WTC11 (cell line): ENCODE data around the gene MACO1. TPM values are rescaled to one million over a fixed set of nuclear protein-coding genes. Genes with fewer than 3 reads are reported as not detected.
"Not testable (repeated sequence)": the region's sequence is repeated elsewhere in the genome, so short reads cannot be mapped to it uniquely, and the experiment has no call there.

Source experiments
- ATAC-seq: fragments of 200-7000 bp; cut with Tn5 transposase; 2 replicates; pipeline ENCODE4 v1.10.0; 2021; ENCODE audit warnings: mild to moderate bottlenecking, moderate library complexity
- Bru-seq: library from RNA; stranded (reverse); fragments of 400-500 nt; gene quantifications from one replicate; lab custom pipeline; 2021; lab: Mats Ljungman, UMichigan
- CTCF ChIA-PET: fragments of 300-600 bp; sonication (Branson Sonifier 250); formaldehyde crosslinking; loops from one replicate; lab custom pipeline; 2021; ENCODE audit warnings: antibody characterized with exemption; lab: Charles Lee
- POLR2A ChIA-PET: fragments of 350-600 bp; sonication (Branson Sonifier 250); formaldehyde crosslinking; loops from one replicate; lab custom pipeline; 2021; ENCODE audit warnings: antibody characterized with exemption; lab: Charles Lee
- DNase-seq: peaks from one replicate; pipeline ENCODE4 v3.0.0; 2021; ENCODE audit warnings: low spot score
- H3K27ac Mint-ChIP-seq: 2 replicates; pipeline ENCODE4 v1.8.0; 2021; ENCODE audit warnings: mixed read lengths
- H3K27me3 Mint-ChIP-seq: 2 replicates; pipeline ENCODE4 v1.8.0; 2021; ENCODE audit warnings: low read depth, mild to moderate bottlenecking, moderate library complexity, mixed read lengths
- H3K36me3 Mint-ChIP-seq: 2 replicates; pipeline ENCODE4 v1.8.0; 2021; ENCODE audit warnings: mixed read lengths
- H3K4me1 Mint-ChIP-seq: 2 replicates; pipeline ENCODE4 v1.8.0; 2022; ENCODE audit warnings: mixed read lengths
- H3K4me3 Mint-ChIP-seq: 2 replicates; pipeline ENCODE4 v1.8.0; 2021; ENCODE audit warnings: mild to moderate bottlenecking, moderate library complexity, mixed read lengths
- H3K9me3 Mint-ChIP-seq: 2 replicates; pipeline ENCODE4 v1.8.0; 2021; ENCODE audit warnings: mixed read lengths
- CREB1 ChIP-seq: sonication (generic); formaldehyde crosslinking; IDR thresholded peaks from 2 replicates; pipeline ENCODE4 v1.8.0; 2023; ENCODE audit warnings: mild to moderate bottlenecking, missing genetic modification reagents
- CREM ChIP-seq: sonication (generic); formaldehyde crosslinking; IDR thresholded peaks from 2 replicates; pipeline ENCODE4 v1.8.1; 2022; ENCODE audit warnings: mild to moderate bottlenecking, missing genetic modification reagents, moderate library complexity
- ESRRA ChIP-seq: sonication (generic); formaldehyde crosslinking; IDR thresholded peaks from 2 replicates; pipeline ENCODE4 v1.8.1; 2022; ENCODE audit warnings: mild to moderate bottlenecking, missing genetic modification reagents, borderline replicate concordance
- FOXP1 ChIP-seq: sonication (generic); formaldehyde crosslinking; IDR thresholded peaks from 2 replicates; pipeline ENCODE4 v1.8.0; 2022; ENCODE audit warnings: missing genetic modification reagents, mild to moderate bottlenecking, moderate library complexity, borderline replicate concordance
- NFYB ChIP-seq: sonication (generic); formaldehyde crosslinking; conservative IDR thresholded peaks from 2 replicates; pipeline ENCODE4 v1.8.0; 2022; ENCODE audit warnings: low read depth, missing genetic modification reagents
- OVOL2 ChIP-seq: fragments of 250-450 bp; sonication (Bioruptor Pico); IDR thresholded peaks from 2 replicates; pipeline ENCODE4 v1.9.0; 2021; ENCODE audit warnings: mild to moderate bottlenecking, borderline replicate concordance
- PRRX2 ChIP-seq: fragments of 250-450 bp; sonication (Bioruptor Pico); IDR thresholded peaks from 2 replicates; pipeline ENCODE4 v1.8.0; 2021; ENCODE audit warnings: mild to moderate bottlenecking
- SOX15 ChIP-seq: fragments of 250-450 bp; sonication (Bioruptor Pico); IDR thresholded peaks from 2 replicates; pipeline ENCODE4 v1.9.0; 2021; ENCODE audit warnings: mild to moderate bottlenecking
- SP1 ChIP-seq: sonication (generic); formaldehyde crosslinking; conservative IDR thresholded peaks from 2 replicates; pipeline ENCODE4 v1.8.1; 2022; ENCODE audit warnings: missing genetic modification reagents
- TP53 ChIP-seq: sonication (generic); formaldehyde crosslinking; IDR thresholded peaks from 2 replicates; pipeline ENCODE4 v1.8.1; 2023; ENCODE audit warnings: mild to moderate bottlenecking, missing genetic modification reagents
- USF1 ChIP-seq: sonication (generic); formaldehyde crosslinking; IDR thresholded peaks from 2 replicates; pipeline ENCODE4 v1.8.0; 2022; ENCODE audit warnings: mild to moderate bottlenecking, missing genetic modification reagents
- USF2 ChIP-seq: sonication (generic); formaldehyde crosslinking; IDR thresholded peaks from 2 replicates; pipeline ENCODE4 v1.8.1; 2023; ENCODE audit warnings: mild to moderate bottlenecking, missing genetic modification reagents, moderate library complexity
- ZMAT4 ChIP-seq: fragments of 250-450 bp; sonication (Bioruptor Pico); IDR thresholded peaks from 2 replicates; pipeline ENCODE4 v1.9.0; 2021; ENCODE audit warnings: mild to moderate bottlenecking
- ZNF219 ChIP-seq: sonication (generic); formaldehyde crosslinking; IDR thresholded peaks from 2 replicates; pipeline ENCODE4 v1.8.0; 2023; ENCODE audit warnings: missing genetic modification reagents, mild to moderate bottlenecking, borderline replicate concordance
- ZNF232 ChIP-seq: sonication (generic); formaldehyde crosslinking; IDR thresholded peaks from 2 replicates; pipeline ENCODE4 v1.8.0; 2022; ENCODE audit warnings: mild to moderate bottlenecking, missing genetic modification reagents
- ZNF263 ChIP-seq: sonication (generic); formaldehyde crosslinking; IDR thresholded peaks from 2 replicates; pipeline ENCODE4 v1.8.1; 2022; ENCODE audit warnings: low read depth, mild to moderate bottlenecking, moderate library complexity, missing genetic modification reagents
- ZNF317 ChIP-seq: sonication (generic); formaldehyde crosslinking; IDR thresholded peaks from 2 replicates; pipeline ENCODE4 v1.8.1; 2023; ENCODE audit warnings: low read depth, mild to moderate bottlenecking, moderate library complexity, missing genetic modification reagents, borderline replicate concordance
- ZNF671 ChIP-seq: fragments of 250-450 bp; sonication (Bioruptor Pico); IDR thresholded peaks from 2 replicates; pipeline ENCODE4 v1.8.0; 2021; ENCODE audit warnings: mild to moderate bottlenecking
- long read RNA-seq, 3 experiments: library from RNA in 1 of 3; library from capped mRNA in 1 of 3; library from polyadenylated mRNA in 1 of 3; unstranded in 2 of 3; stranded (forward) in 1 of 3; transcript quantifications; one replicate each; pipeline ENCODE4 v2.0.0, GENCODE V29; 2021
- total RNA-seq: library from RNA; stranded (reverse); gene quantifications from 3 replicates; pipeline ENCODE4 v1.2.3, GENCODE V29; 2021
- TF ChIP-seq, protein P1 (sequence below): sonication (generic); formaldehyde crosslinking; IDR thresholded peaks from 2 replicates; pipeline ENCODE4 v1.8.1; 2022; ENCODE audit warnings: mild to moderate bottlenecking, missing genetic modification reagents, moderate library complexity, borderline replicate concordance
- TF ChIP-seq, protein P2 (sequence below): fragments of 250-450 bp; sonication (Bioruptor Pico); IDR thresholded peaks from 2 replicates; pipeline ENCODE4 v1.9.0; 2021; ENCODE audit warnings: moderate library complexity, mild to moderate bottlenecking, inconsistent platforms, borderline replicate concordance
- TF ChIP-seq, protein P3 (sequence below): sonication (generic); formaldehyde crosslinking; IDR thresholded peaks from 2 replicates; pipeline ENCODE4 v1.8.0; 2022; ENCODE audit warnings: mild to moderate bottlenecking, missing genetic modification reagents
- TF ChIP-seq, protein P4 (sequence below): sonication (generic); formaldehyde crosslinking; IDR thresholded peaks from 2 replicates; pipeline ENCODE4 v1.8.1; 2022; ENCODE audit warnings: mild to moderate bottlenecking, moderate library complexity, missing genetic modification reagents
- TF ChIP-seq, protein P5 (sequence below): sonication (generic); formaldehyde crosslinking; IDR thresholded peaks from 2 replicates; pipeline ENCODE4 v1.8.0; 2022; ENCODE audit warnings: mild to moderate bottlenecking, missing genetic modification reagents

Gene MACO1
- 9.0 to 9.5 TPM (median 9.0 TPM) in 3 replicates for total RNA-seq
- Bru-seq, nascent RNA: percentile 64 among the genes with signal in this experiment
- long read RNA-seq, experiment 1, transcript MACO1-201 (11 exons, 3,917 nt): major isoform, 33 of 42 reads
- long read RNA-seq, experiment 1, partial matches to known transcripts: 6 of 42 reads
- long read RNA-seq, experiment 1, other reads (novel, unspliced or antisense): 3 of 42 reads
- long read RNA-seq, experiment 2, transcript MACO1-201 (11 exons, 3,917 nt): major isoform, 8 of 20 reads
- long read RNA-seq, experiment 2, partial matches to known transcripts: 7 of 20 reads
- long read RNA-seq, experiment 2, other reads (novel, unspliced or antisense): 5 of 20 reads
- long read RNA-seq, experiment 3, partial matches to known transcripts: 1 of 3 reads
- long read RNA-seq, experiment 3, other reads (novel, unspliced or antisense): 1 of 3 reads

DNA sequence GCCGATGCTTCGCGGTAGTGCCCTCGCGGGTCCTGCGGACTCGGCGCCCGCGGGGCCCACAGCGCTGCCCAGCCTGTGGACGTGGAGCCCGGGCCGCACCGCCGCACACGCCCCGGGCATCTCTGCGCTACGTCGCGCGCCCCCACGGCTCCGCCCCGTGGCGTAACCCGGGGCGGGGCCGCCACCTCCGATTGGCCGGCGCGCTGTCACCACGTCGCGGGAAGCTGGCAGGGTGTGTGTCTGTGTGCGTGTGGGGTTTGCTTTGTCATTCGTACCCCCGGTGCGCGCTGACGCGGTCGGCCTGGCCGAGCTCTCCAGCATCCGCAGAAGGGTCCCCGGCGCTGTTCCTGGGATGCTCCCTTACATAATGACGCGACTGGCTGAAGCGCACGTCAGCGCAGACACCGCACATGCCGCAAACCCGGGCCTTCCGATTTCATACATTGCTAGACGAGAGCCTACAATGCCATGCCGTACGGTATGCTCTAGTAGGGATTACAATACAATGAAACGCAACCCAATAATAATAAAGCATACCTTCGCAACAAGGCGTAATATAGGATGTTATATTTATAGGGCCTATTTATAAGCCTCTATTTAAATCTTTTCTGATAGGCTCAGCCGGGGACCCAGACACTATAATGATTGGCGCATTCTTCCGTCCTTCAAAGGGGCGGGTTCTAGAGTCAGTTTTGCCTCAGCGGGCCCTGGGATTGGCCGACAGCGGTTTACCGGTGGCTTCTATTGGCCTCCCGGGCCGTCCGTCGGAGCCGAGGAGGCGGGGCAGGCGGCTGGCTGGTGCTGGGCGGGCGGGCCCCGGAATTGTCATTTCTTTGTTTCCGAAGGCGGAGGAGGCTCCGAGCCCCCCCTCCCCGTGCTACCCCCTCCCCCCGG lies at the start of gene MACO1:
TSS of gene MACO1 (plus strand) at position 825 of the 894 bp plus-strand sequence. CDS start 202 bp downstream, outside the sequence.
- H3K36me3 Mint-ChIP-seq: no peaks in the 10 kb centered on the region
- peaks cover 16% of the 10 kb centered on the region for H3K4me1 Mint-ChIP-seq
- peak within 1 kb of the TSS; percentile 90 for H3K4me3 Mint-ChIP-seq
- H3K9me3 Mint-ChIP-seq: no peaks in the 10 kb centered on the region
- H3K27ac Mint-ChIP-seq: peak within 1 kb of the TSS; percentile 94
- peaks cover 16% of the 10 kb centered on the region for H3K27me3 Mint-ChIP-seq
- ChIA-PET POLR2A (no interaction called here), CTCF (interaction anchor here (0.6 to 1.3 kb wide), 4 partner anchors 49 to 178 kb away, joined by 3 to 5 read pairs (median 4); no protein-coding TSS in a partner anchor)
- peak; percentile 96 for DNase-seq
- ATAC-seq: peak; percentile 96
- TF ChIP-seq SOX15: no peak
- TF ChIP-seq, protein P1, sequence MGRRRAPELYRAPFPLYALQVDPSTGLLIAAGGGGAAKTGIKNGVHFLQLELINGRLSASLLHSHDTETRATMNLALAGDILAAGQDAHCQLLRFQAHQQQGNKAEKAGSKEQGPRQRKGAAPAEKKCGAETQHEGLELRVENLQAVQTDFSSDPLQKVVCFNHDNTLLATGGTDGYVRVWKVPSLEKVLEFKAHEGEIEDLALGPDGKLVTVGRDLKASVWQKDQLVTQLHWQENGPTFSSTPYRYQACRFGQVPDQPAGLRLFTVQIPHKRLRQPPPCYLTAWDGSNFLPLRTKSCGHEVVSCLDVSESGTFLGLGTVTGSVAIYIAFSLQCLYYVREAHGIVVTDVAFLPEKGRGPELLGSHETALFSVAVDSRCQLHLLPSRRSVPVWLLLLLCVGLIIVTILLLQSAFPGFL (CRISPR knock-in tag): no peak
- no peak for TF ChIP-seq ZMAT4
- TF ChIP-seq, protein P2, sequence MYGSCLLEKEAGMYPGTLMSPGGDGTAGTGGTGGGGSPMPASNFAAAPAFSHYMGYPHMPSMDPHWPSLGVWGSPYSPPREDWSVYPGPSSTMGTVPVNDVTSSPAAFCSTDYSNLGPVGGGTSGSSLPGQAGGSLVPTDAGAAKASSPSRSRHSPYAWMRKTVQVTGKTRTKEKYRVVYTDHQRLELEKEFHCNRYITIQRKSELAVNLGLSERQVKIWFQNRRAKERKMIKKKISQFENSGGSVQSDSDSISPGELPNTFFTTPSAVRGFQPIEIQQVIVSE (CRISPR knock-in tag): no peak
- TF ChIP-seq, protein P3, sequence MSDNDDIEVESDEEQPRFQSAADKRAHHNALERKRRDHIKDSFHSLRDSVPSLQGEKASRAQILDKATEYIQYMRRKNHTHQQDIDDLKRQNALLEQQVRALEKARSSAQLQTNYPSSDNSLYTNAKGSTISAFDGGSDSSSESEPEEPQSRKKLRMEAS (CRISPR knock-in tag): peak; percentile 63
- no peak for TF ChIP-seq ZNF671 (CRISPR knock-in tag)
- TF ChIP-seq, protein P4, sequence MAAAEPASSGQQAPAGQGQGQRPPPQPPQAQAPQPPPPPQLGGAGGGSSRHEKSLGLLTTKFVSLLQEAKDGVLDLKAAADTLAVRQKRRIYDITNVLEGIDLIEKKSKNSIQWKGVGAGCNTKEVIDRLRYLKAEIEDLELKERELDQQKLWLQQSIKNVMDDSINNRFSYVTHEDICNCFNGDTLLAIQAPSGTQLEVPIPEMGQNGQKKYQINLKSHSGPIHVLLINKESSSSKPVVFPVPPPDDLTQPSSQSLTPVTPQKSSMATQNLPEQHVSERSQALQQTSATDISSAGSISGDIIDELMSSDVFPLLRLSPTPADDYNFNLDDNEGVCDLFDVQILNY (CRISPR knock-in tag): peak; percentile 59; the same call in 1 of the 2 replicates
- TF ChIP-seq ZNF317: 0 out of 2 replicates have a peak, but pooled peaks have one; percentile 26
- TF ChIP-seq, protein P5, sequence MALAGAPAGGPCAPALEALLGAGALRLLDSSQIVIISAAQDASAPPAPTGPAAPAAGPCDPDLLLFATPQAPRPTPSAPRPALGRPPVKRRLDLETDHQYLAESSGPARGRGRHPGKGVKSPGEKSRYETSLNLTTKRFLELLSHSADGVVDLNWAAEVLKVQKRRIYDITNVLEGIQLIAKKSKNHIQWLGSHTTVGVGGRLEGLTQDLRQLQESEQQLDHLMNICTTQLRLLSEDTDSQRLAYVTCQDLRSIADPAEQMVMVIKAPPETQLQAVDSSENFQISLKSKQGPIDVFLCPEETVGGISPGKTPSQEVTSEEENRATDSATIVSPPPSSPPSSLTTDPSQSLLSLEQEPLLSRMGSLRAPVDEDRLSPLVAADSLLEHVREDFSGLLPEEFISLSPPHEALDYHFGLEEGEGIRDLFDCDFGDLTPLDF (CRISPR knock-in tag): 0 out of 2 replicates have a peak, but pooled peaks have one; percentile 19
- 0 out of 2 replicates have a peak, but pooled peaks have one; percentile 24 for TF ChIP-seq CREM
- peak; percentile 91 for TF ChIP-seq NFYB (CRISPR knock-in tag)
- no peak for TF ChIP-seq CREB1 (CRISPR knock-in tag)
- no peak for TF ChIP-seq FOXP1
- TF ChIP-seq USF1: no peak
- no peak for TF ChIP-seq ZNF263 (CRISPR knock-in tag)
- no peak for TF ChIP-seq PRRX2 (CRISPR knock-in tag)
- TF ChIP-seq ZNF219: no peak
- TF ChIP-seq ZNF232 (CRISPR knock-in tag): 0 out of 2 replicates have a peak, but pooled peaks have one; percentile 51
- TF ChIP-seq SP1 (CRISPR knock-in tag): 0 out of 2 replicates have a peak, but pooled peaks have one; percentile 23
- no peak for TF ChIP-seq ESRRA (CRISPR knock-in tag)
- no peak for TF ChIP-seq OVOL2 (CRISPR knock-in tag)
- no peak for TF ChIP-seq USF2
- no peak for TF ChIP-seq TP53 (CRISPR knock-in tag)

- H3K4me3 Mint-ChIP-seq, POLR2A ChIA-PET, H3K36me3 Mint-ChIP-seq, H3K4me1 Mint-ChIP-seq, H3K27me3 Mint-ChIP-seq, DNase-seq, H3K27ac Mint-ChIP-seq, CTCF ChIA-PET, ATAC-seq: not testable (repeated sequence)
- H3K9me3 Mint-ChIP-seq: peaks cover 11% of the 10 kb centered on the region; the same call in 1 of the 2 replicates
These were observed 48.2 kb upstream of the MACO1 start for GRCh38 chr1:25382543-25382942.

GRCh38 chr1:25383090-25383489 lies 47.6 kb upstream of the MACO1 start:
- peaks cover 11% of the 10 kb centered on the region; the same call in 1 of the 2 replicates for H3K9me3 Mint-ChIP-seq
- ATAC-seq, DNase-seq, H3K27me3 Mint-ChIP-seq, H3K4me3 Mint-ChIP-seq, H3K36me3 Mint-ChIP-seq, POLR2A ChIA-PET, H3K4me1 Mint-ChIP-seq, H3K27ac Mint-ChIP-seq, CTCF ChIA-PET: not testable (repeated sequence)
